HG03097 (cell line): Measurements from ENCODE around the gene HGS.
"Not testable (repeated sequence)": the region's sequence is repeated elsewhere in the genome, so short reads cannot be mapped to it uniquely, and the experiment has no call there.

ENCODE experiments used
- ATAC-seq: cut with Tn5 transposase; IDR thresholded peaks from one replicate; pipeline ENCODE4 v1.9.1; 2021; ENCODE audit not compliant: unreplicated experiment, low FRiP score

HGS gene

GRCh38 chr17:81655378-81656117, 28.3 kb upstream of the HGS start:
- no peak for ATAC-seq

- no peak for ATAC-seq
These were observed 27.6 kb upstream of the HGS start, which contains the start of gene PDE6G for GRCh38 chr17:81656118-81656743. Gene PDE6G (minus strand): TSS chr17:81656542. CDS start chr17:81653305, 3,237 bp downstream.

DNA sequence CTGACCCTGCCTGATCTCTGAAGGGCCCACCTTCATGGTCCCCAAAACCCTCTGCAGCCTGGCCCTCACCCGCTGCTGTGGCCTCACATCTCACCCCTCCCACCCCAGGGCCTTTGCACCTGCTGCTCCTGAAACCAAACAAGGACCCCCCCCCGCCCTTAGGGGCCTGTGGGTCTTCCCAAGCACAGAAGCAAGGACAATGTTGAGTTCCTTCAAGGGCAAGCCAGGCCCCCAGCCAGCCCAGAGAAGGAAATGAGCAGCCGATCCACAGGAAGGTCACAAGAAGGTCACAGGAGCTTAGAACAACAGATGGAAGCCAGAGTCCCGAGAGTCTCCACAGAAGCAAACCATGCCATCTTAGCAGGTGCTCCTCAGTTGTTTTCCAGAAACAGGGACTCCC, 27.0 kb upstream of the HGS start:
- ATAC-seq, result no peak

- ATAC-seq, result no peak
These were observed 24.8 kb upstream of the HGS start for GRCh38 chr17:81659038-81659437.

DNA sequence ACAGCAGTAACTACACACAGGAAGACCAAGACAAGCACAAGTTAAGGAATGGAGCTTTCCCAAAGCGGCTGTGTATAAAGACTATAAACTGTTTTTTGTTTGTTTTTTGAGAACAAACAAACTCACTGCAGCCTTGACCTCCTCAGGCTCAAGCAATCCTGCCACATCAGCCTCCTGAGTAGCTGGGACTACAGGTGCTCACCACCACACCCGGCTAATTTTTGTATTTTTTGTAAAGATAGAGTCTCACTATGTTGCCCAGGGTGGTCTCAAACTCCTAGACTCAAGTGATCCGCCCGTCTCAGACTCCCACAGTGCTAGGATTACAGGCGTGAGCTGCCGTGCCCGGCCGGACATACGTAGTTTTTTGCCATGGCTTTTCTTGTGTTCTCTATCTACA, 23.4 kb upstream of the HGS start:
- ATAC-seq, result no peak

- no peak for ATAC-seq
These were observed 21.8 kb upstream of the HGS start for GRCh38 chr17:81662002-81662401.

- ATAC-seq, result no peak
These were observed 19.8 kb upstream of the HGS start for GRCh38 chr17:81664051-81664470.

GRCh38 chr17:81665205-81666091, 18.4 kb upstream of the HGS start:
- no peak for ATAC-seq

DNA sequence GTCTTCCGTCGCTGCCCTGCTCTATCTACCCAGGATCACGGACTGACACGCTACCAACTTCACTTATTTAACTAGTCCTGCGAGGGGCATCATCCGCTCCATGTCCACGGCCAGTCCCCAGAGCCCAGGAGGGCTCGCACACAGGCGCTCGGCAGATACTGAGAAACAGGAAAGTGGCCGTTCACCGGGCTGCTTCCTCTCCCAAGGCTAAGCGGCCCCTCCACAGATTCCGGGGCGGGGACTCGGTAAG, 17.8 kb upstream of the HGS start:
- peak; percentile 8 for ATAC-seq

DNA sequence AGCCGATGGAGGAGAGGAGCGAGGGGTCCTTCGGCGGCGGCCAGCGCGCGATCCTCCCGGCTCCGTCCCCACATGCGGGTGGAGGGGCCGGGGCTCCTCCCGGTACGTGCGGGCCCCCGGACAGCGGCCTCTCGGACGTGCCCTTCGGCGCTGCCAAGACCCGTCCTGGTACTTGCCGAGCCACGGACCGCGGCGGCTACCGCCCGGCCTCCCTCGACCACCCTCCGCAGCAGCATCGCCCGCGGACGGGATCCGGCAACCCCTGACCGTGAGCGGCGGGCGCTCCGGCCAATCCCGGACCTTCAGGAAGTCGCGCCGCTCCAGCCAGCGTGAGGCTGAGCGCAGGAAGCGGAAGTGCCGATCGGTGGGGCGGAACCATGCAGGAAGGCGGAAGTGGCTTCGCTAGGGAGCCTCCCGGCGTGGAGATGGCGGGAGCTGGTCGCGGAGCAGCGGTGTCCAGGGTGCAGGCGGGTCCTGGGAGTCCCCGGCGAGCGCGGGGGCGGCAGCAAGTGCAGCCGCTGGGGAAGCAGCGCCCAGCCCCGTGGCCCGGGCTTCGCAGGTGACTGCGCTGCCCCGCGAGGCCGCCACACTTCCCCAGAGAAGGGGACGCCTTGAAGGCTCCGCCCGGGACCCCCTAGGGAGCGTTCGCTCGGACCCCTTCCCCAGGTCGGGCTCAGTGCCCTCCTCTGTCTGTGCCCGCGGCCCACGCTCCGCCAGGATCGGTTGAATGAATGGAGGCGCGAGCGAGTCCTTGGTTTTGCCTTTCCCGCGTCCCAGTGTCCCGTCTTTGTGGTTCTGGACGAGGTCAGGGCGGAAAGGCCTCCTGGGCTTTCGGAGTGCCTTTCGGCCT, 17.2 kb upstream of the HGS start, which contains the start of the genes CCDC137 and OXLD1:
TSS of gene CCDC137 (plus strand) at position 396 of the 850 bp plus-strand sequence. CDS start at position 426, 30 bp downstream.
TSS of gene OXLD1 (minus strand) at position 264 of the 850 bp plus-strand sequence. CDS start at position 236, 28 bp downstream.
- peak; percentile 83 for ATAC-seq

- ATAC-seq, result no peak
These were observed 16.1 kb upstream of the HGS start for GRCh38 chr17:81667754-81668153.

DNA sequence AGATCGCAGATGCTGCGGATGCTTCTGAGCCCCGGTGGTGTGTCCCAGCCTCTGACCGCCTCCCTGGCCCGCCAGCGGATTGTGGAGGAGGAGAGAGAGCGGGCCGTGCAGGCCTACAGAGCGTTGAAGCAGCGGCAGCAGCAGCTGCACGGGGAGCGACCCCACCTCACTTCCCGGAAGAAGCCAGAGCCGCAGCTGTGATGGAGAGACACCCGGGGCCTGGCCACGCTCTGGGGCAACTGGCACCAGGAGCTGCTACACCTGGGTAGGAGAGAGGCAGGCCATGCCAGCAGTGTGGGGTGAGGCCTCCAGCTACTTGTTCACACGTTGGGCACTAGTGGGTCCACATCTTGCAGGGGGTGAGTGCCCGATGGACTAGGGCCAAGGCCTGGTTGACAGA, 11.3 kb upstream of the HGS start:
- no peak for ATAC-seq

GRCh38 chr17:81672954-81673353, 10.9 kb upstream of the HGS start:
- ATAC-seq, result no peak

- ATAC-seq, result no peak
These were observed 10.1 kb upstream of the HGS start for GRCh38 chr17:81673561-81674258.

- not testable (repeated sequence) for ATAC-seq
These were observed 8.1 kb upstream of the HGS start for GRCh38 chr17:81675515-81676221.

DNA sequence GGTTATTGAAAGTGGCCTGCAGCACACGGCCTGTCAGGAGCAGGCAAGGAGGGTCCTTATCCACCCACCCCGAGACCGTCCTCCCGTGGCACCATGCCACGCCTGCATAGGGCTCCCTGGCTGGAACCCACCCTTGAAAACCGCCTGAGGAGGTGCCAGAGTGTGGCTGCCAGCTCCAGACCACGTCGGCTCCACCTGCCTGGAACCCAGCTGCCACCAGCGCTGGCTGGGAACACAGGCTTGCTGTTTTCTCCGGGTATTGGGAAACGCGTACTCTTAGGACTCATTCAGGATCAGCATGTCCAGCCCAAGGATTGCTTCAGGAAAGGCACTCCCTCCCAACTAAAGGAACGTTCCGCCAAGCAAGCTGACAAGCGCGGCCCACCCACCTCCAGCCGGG, 6.9 kb upstream of the HGS start:
- no peak for ATAC-seq

- ATAC-seq, result no peak
These were observed 3.7 kb upstream of the HGS start for GRCh38 chr17:81680150-81680549.

DNA sequence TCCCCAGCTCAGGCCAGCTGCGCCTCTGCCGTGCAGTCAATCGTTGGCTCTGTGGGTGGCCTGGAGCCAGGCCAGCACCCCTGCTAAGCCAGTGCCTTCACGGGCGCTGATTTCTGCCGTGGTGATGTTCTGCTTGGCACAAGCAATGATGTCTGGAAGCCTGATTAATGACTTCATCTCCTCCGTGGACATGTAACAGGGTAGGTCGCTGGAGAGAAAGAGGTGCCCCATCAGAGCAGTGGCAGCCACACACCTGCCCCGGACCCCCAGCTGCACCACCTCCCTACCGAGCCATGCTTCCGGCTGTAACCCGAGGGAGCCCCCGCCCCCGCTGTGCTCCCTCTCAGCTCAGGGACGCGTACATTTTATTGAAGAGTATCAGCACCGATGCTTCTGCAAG, 2.1 kb upstream of the HGS start:
- no peak for ATAC-seq

- ATAC-seq, result peak; percentile 7
These were observed 1.1 kb upstream of the HGS start for GRCh38 chr17:81682565-81683207.
